Measurements from ENCODE around the gene DST. TPM values are rescaled to one million over a fixed set of nuclear protein-coding genes. Genes with fewer than 3 reads are reported as not detected.
A peak's percentile ranks its signal among the peaks of the same experiment; 100 is the strongest.

Gene DST
- polyA plus RNA-seq, 1 of the 3 experiments (the other 2 are of a cell fraction), result 64.3 TPM

DNA sequence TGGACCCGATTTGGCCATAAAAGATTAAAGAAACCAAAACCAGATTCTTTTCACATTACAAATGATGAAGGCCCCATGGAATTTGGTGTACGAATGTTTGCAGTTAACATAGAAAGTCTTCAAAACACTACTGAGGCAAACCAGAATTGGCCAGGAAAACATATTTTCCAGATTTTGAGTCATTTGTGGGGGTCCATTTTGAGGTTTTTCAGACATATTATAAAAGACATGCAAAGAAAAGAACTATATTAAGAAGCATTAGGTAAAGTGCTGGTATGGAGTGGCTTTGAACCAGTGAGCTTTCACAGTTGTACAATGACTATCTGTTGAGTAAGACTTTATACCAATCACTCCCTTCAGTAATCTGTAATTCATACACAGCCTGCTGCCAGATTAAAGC is 226.4 kb downstream of the DST start (continued):
- TF ChIP-seq RFX5 (IDR thresholded peaks at IDR 0.05; ENCODE audit: low read length) (no peak), GATA2 (CRISPR knock-in tag; IDR thresholded peaks at IDR 0.05) (no peak), FOXM1 (IDR thresholded peaks at IDR 0.05; ENCODE audit: low read depth) (no peak), FOXJ3 (CRISPR knock-in tag; IDR thresholded peaks at IDR 0.05) (no peak), NFIC (IDR thresholded peaks at IDR 0.05; ENCODE audit: borderline replicate concordance) (peak; percentile 26; the same call in 1 of the 2 replicates), ZBTB33 (IDR thresholded peaks at IDR 0.05; ENCODE audit: borderline replicate concordance, low read depth) (no peak), RAD21 (IDR thresholded peaks at IDR 0.05; ENCODE audit: low read length) (no peak), CHD2 (IDR thresholded peaks at IDR 0.05; ENCODE audit: low read length, partially characterized antibody) (no peak), USF2 (IDR thresholded peaks at IDR 0.05; ENCODE audit: borderline replicate concordance, low read depth, low read length) (no peak), NRF1 (IDR thresholded peaks at IDR 0.05; ENCODE audit: low read depth, low read length) (no peak), JUND (IDR thresholded peaks at IDR 0.05) (no peak), FOSL2 (IDR thresholded peaks at IDR 0.05; ENCODE audit: borderline replicate concordance, low read depth) (peak; percentile 13; the same call in 1 of the 2 replicates), RCOR1 (IDR thresholded peaks at IDR 0.05; ENCODE audit: low read length) (no peak)
- TF ChIP-seq, protein P1, sequence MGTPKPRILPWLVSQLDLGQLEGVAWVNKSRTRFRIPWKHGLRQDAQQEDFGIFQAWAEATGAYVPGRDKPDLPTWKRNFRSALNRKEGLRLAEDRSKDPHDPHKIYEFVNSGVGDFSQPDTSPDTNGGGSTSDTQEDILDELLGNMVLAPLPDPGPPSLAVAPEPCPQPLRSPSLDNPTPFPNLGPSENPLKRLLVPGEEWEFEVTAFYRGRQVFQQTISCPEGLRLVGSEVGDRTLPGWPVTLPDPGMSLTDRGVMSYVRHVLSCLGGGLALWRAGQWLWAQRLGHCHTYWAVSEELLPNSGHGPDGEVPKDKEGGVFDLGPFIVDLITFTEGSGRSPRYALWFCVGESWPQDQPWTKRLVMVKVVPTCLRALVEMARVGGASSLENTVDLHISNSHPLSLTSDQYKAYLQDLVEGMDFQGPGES (IDR thresholded peaks at IDR 0.05; ENCODE audit: low read depth, low read length), result no peak
- TF ChIP-seq, protein P2, sequence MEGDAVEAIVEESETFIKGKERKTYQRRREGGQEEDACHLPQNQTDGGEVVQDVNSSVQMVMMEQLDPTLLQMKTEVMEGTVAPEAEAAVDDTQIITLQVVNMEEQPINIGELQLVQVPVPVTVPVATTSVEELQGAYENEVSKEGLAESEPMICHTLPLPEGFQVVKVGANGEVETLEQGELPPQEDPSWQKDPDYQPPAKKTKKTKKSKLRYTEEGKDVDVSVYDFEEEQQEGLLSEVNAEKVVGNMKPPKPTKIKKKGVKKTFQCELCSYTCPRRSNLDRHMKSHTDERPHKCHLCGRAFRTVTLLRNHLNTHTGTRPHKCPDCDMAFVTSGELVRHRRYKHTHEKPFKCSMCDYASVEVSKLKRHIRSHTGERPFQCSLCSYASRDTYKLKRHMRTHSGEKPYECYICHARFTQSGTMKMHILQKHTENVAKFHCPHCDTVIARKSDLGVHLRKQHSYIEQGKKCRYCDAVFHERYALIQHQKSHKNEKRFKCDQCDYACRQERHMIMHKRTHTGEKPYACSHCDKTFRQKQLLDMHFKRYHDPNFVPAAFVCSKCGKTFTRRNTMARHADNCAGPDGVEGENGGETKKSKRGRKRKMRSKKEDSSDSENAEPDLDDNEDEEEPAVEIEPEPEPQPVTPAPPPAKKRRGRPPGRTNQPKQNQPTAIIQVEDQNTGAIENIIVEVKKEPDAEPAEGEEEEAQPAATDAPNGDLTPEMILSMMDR (IDR thresholded peaks at IDR 0.05), result no peak
- TF ChIP-seq, protein P3, sequence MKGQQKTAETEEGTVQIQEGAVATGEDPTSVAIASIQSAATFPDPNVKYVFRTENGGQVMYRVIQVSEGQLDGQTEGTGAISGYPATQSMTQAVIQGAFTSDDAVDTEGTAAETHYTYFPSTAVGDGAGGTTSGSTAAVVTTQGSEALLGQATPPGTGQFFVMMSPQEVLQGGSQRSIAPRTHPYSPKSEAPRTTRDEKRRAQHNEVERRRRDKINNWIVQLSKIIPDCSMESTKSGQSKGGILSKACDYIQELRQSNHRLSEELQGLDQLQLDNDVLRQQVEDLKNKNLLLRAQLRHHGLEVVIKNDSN (IDR thresholded peaks at IDR 0.05; ENCODE audit: borderline replicate concordance, low read depth), result no peak
- TF ChIP-seq, protein P4, sequence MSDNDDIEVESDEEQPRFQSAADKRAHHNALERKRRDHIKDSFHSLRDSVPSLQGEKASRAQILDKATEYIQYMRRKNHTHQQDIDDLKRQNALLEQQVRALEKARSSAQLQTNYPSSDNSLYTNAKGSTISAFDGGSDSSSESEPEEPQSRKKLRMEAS (IDR thresholded peaks at IDR 0.05; ENCODE audit: low read depth), result no peak

Data from SK-N-SH (cell line).